ENCODE measurements around the gene MINDY2.

MINDY2 gene

GRCh38 chr15:58770857-58771620 lies at the start of gene MINDY2:
Gene MINDY2 (plus strand): TSS chr15:58771302. CDS start chr15:58771396, 94 bp downstream.
- DNase-seq (ENCODE audit: low read depth) = peak; percentile 85

DNA sequence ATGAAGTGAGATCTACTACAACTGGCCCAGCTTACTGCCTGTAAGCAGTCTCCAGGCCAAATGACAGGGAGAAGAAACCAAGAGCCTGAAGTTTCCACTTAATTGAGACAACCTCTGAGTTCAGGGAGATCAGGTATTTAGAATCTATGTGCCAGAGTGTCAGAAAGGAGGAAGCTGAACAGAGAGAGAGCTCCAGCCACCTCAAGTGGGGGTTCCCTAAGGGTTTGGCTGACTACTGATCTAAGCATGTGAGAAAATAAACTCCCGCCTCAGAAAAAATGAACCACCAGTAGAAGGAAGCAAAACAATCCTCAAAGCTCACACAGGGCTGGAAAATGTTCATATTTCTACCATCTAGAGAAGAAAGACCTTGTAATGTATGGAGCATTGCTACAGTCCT lies 46.6 kb upstream of the MINDY2 start:
- DNase-seq (ENCODE audit: low read depth) = no peak

- no peak for DNase-seq (ENCODE audit: low read depth)
Measured at GRCh38 chr15:58726867-58727266, 44.2 kb upstream of the MINDY2 start.

DNA sequence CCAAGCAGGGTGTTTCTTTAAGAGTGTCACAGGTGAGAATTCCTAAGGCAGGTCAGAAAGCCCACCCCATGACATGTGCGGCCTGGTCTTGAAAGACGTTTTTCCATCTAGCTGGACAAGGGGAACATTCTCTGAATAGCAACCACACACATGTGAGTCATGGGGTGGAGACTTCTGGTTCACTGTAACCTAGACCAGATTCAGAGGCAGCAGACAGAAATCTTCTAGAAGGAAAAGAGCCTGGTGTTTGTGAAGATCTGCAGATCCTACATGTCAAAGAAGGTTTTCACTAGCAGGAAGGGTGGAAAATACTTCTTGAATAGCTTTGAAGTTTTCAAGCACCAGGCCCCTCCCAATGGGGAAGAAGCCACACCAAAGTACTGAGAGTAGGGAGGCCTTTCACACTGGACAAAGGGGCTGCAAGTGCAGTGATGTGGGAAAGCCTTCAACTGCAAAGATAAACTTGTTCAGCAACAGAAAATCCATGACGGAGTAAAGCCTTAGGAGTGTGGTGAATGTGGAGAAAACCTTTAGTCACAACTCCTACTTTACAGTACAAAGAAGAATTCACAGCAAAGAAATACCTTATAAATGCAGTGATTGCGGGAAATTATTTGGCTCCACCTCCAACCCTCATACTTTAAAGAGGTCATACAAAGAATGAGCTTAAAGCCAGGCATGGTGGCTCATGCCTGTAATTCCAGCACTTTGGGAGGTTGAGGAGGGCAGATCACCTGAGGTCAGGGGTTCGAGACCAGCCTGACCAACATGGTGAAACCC lies 39.2 kb upstream of the MINDY2 start:
- no peak for DNase-seq (ENCODE audit: low read depth)

DNA sequence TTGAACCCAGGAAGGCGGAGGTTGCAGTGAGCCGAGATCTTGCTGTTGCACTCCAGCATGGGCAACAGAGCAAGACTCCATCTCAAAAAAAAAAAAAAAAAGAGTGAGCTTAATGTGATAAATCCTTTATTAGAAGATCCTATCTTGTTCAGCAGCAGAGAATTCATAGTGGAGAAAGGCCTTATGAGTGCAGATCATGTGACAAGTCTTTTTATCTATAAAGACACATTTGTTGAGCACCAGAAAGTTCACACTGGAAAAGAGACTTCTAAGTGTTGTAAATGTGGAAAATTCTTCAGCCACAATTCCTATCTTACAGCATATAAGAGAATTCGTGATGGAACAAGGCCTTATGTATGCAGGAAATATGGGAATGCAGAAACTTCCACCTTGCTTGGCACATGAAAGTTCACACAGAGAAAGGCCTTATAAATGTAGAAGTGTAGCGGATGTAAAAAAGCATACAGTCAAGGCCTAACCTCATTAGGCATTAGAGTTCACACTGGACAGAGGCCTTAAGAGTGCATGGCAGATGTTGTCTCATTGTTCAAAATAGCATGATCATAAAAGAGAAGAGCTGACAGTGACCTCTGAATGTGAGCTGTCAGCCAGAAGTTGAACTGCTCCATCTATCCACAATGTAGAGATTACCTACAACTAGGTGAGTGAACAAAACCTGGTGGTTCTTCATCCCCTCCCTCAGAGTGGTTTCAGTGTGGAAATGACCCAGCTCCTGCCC lies 38.3 kb upstream of the MINDY2 start:
- no peak for DNase-seq (ENCODE audit: low read depth)

DNA sequence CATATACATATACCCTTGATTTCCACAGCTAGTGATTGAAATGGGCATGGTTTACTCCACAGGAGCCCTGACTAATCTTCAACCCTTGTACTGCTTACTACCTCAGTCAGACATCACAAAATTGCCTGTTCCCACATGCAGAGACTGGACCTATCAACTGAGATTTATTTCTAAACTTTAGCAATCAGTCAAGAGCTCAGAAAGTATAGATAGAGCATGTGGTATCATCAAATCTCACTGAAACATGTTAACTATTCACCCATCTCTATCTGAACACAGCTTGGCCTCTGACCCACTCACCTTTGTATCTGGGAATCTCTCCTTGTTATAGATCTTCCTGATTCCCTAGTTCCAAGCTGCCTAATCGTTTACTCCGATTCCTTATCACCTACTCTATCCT lies 36.2 kb upstream of the MINDY2 start:
- no peak for DNase-seq (ENCODE audit: low read depth)

- no peak for DNase-seq (ENCODE audit: low read depth)
Measured at GRCh38 chr15:58736018-58736643, 35.0 kb upstream of the MINDY2 start.

DNA sequence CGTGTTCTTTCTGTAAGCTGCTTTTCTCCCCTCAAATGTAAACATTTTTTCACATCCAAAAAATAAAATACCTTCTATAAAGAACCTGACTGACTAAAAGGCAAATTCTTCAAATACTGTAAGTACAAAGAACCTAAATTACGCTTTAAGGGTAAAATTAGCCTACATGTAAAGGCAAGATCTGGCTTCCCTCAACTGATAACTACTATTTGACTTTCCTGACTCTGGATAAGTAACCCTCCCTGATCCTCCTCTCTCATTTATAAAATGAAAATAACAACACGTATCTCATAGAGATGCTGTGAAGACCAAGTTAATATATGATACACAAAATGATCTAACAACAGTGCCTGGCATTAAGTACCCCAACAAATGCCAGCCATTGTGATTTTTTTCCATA lies 33.8 kb upstream of the MINDY2 start:
- no peak for DNase-seq (ENCODE audit: low read depth)

- DNase-seq (ENCODE audit: low read depth) = no peak
Measured at GRCh38 chr15:58738046-58738707, 32.9 kb upstream of the MINDY2 start.

DNA sequence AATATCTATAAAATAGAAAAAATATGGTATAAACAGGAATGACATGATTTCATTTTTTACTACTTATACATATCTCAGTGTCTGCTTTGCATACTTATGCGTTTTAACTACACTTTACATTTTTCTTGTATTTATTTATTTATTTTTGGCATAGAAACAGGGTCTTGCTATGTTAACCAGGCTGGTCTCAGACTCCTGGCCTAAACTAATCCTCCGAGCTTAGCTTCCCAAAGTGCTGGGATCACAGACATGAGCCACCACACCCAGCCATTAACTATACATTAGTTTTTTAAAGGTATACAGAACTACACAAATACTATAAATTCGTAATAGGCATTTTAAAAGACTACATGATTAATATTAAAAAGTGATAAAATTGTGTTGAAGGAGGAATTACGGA lies 30.7 kb upstream of the MINDY2 start:
- DNase-seq (ENCODE audit: low read depth) = no peak

DNA sequence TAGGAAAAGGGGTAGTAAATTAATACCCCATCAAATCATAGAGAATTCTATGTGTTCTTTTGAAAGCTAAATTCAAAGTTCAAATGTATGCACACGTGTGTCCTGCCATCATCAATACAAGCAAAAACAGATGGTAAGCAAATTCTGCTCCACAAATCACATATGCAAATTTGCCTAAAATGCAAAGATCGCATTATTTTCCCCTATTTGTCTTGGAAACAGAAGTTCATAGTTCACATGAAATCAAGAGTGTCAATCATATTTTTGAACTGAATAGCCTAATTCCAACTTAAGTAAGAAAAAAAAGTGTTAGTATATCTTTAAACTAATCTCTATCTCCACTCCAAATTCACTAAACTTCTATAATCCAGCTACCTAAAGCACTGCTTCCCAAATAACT lies 30.1 kb upstream of the MINDY2 start:
- DNase-seq (ENCODE audit: low read depth) = no peak

- DNase-seq (ENCODE audit: low read depth) = no peak
Measured at GRCh38 chr15:58742022-58742813, 28.9 kb upstream of the MINDY2 start.

DNA sequence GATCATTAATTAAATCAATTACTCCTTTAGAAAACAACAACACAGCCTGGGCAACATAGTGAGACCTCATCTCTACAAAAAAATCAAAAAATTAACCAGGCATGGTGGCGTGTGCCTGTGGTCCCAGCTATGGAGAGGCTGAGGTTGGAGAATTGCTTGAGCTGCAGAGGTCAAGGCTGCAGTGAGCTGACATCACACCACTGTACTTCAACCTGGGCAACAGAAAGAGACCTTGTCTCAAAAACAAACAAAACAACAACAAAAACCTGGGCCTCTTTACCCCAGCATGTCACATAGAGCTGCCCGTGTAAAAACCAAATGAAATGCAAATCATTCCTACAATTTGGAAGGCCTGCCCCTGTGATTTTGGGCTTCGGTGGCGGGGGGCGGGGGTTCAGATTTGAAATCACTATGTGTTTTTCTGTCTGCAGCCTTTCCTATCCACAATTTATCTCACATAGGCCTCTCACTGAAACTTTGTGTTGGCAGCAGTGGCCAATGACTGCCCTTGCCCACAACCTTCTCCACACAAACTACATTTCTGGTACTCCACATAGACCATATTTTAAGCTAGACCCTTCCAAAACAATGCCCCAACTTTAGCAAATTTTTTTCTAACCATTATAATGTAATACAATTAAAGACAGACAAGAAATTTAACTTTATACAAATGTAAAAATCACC lies 28.1 kb upstream of the MINDY2 start:
- no peak for DNase-seq (ENCODE audit: low read depth)

DNA sequence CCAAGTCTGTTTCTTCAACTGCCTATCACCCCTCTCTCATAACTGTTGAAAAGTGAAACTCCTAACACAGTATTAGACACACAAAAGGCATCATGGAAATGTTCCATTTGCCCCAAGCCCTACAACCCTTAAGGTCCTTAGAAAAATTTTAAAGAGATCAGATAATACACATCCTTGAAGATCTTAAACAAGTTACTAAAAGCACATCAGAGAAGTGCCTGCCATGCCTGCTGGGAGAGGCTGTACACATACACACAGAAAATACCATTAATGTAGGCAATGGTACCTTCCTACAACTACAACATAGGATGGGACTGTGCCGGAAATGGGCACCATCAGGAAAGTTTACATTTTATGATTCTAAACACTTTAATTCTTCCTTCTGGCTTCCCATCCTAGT lies 24.9 kb upstream of the MINDY2 start:
- DNase-seq (ENCODE audit: low read depth) = no peak

- DNase-seq (ENCODE audit: low read depth) = no peak
Measured at GRCh38 chr15:58748040-58748851, 22.9 kb upstream of the MINDY2 start.

DNA sequence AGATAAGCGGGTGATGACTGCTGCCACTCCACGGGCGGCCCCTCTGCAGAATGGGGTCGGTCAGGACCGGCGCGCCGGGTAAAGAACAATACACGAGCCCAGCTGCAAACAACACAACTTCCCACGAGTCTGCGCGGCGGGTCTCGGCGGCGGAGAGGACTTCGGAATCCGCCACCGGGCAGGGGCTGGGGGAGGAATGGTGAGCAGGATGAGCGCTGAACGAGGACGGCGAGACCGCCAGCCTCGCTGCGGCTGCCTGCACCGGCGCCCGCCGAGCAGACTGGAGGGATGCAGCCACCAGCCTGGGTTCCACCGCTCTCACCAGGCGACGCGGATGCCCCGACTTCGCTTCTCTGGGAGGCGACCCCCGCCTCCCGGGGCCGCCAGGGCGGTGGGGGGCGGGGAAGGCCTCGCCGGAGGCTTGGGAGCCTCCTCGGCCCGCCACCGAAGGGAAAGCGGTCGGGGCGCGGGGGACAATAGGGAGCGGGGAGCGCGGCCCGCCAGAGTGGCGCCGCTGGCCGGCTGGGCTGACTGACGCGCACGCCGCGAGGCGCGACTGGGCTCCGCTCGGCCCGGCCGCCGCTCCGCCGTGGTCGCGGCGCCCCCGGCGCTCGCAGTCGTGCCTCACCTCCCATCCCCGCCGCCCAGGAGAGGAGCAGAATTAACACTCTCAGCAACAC lies 22.1 kb upstream of the MINDY2 start:
- DNase-seq (ENCODE audit: low read depth) = peak; percentile 13

GRCh38 chr15:58749532-58750337 lies 21.4 kb upstream of the MINDY2 start, which contains the start of gene ADAM10:
Gene ADAM10 (minus strand): TSS chr15:58749707. CDS start chr15:58749534, 173 bp downstream.
- DNase-seq (ENCODE audit: low read depth) = peak; percentile 93

DNA sequence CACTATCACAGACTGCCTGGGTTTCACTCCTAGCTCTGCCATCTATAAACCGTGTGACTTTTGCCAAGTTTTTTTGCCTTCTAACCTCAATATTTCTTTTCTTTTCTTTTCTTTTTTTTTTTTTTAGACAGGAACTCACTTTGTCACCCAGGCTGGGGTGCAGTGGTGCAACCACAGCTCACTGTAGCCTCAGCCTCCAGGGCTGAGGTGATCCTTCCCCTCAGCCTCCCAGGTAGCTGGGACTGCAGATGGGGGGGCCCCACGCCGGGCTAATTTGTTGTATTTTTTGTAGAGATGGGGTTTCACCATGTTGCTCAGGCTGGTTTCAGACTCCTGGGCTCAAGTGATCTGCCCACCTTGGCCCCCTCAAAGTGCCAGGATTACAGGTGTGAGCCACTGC lies 18.4 kb upstream of the MINDY2 start:
- DNase-seq (ENCODE audit: low read depth) = no peak
